B cell (primary cell): ENCODE measurements around the gene ADAMTS2. TPM values are rescaled to one million over a fixed set of nuclear protein-coding genes. Genes with fewer than 3 reads are reported as not detected.
"Not testable (repeated sequence)": the region's sequence is repeated elsewhere in the genome, so short reads cannot be mapped to it uniquely, and the experiment has no call there.

Source experiments
- ATAC-seq: fragments of 200-7000 bp; cut with Tn5 transposase; one replicate; pipeline ENCODE4 v1.10.0; 2021; ENCODE audit warnings: low read depth, mild to moderate bottlenecking, moderate number of reproducible peaks, moderate library complexity
- CTCF ChIA-PET: fragments of 350-600 bp; sonication (Branson Sonifier 250); formaldehyde crosslinking; loops from one replicate; lab custom pipeline; 2021; ENCODE audit warnings: antibody characterized with exemption, inconsistent platforms; lab: Charles Lee
- POLR2A ChIA-PET: fragments of 350-600 bp; sonication (Branson Sonifier 250); formaldehyde crosslinking; loops from one replicate; lab custom pipeline; 2021; ENCODE audit warnings: antibody characterized with exemption; lab: Charles Lee
- DNase-seq: peaks from one replicate; pipeline ENCODE4 v3.0.0; 2013
- H2AFZ ChIP-seq: 2 replicates; pipeline ENCODE4 v1.6.1; 2012; ENCODE audit warnings: mild to moderate bottlenecking, low read depth, low read length; ENCODE audit not compliant: insufficient read depth, poor library complexity, severe bottlenecking
- H3K27ac ChIP-seq, 2 donors: 1 replicate in 1 of 2; 2 replicates in 1 of 2; pipeline ENCODE4 v1.5.1; 2012 to 2013; ENCODE audit warnings: low read length in 2 of 2, mild to moderate bottlenecking in 2 of 2, moderate library complexity in 1 of 2
- H3K27me3 ChIP-seq, 4 experiments: fragments of 200-600 bp in 1 of 4; sonication (generic) in 1 of 4; replicated peaks in 1 of 4; 1 replicate in 2 of 4; 2 replicates in 2 of 4; pipeline versions ENCODE4 v1.6.1 to v1.7.0; 2013 to 2016; ENCODE audit warnings: low read length in 3 of 4, mild to moderate bottlenecking in 2 of 4, mixed read lengths in 1 of 4, moderate library complexity in 1 of 4; ENCODE audit not compliant: insufficient read depth in 4 of 4, control insufficient read depth in 3 of 4; ENCODE audit errors: control extremely low read depth in 1 of 4
- H3K36me3 ChIP-seq, 2 experiments: replicated peaks in 1 of 2; 1 replicate in 1 of 2; 2 replicates in 1 of 2; pipeline versions ENCODE4 v1.6.1 to v1.7.1; 2013; ENCODE audit warnings: low read length in 1 of 2; ENCODE audit not compliant: insufficient read depth in 2 of 2, control insufficient read depth in 1 of 2; ENCODE audit errors: control extremely low read depth in 1 of 2, extremely low read depth in 1 of 2
- H3K4me1 ChIP-seq, 2 donors: fragments of 200-600 bp in 1 of 2; sonication (generic) in 1 of 2; 1 replicate in 1 of 2; 2 replicates in 1 of 2; pipeline versions ENCODE4 v1.5.1 to v1.6.1; 2013 to 2017; ENCODE audit warnings: low read length in 2 of 2; ENCODE audit not compliant: control insufficient read depth in 2 of 2, insufficient read depth in 2 of 2
- H3K4me2 ChIP-seq: replicated peaks from 2 replicates; pipeline ENCODE3; 2012; ENCODE audit warnings: mild to moderate bottlenecking, low read depth, low read length; ENCODE audit not compliant: poor library complexity, severe bottlenecking
- H3K4me3 ChIP-seq, 5 experiments: fragments of 200-600 bp in 1 of 5; sonication (generic) in 1 of 5; 1 replicate in 3 of 5; 2 replicates in 2 of 5; pipeline versions ENCODE4 v1.5.1 to v1.7.0; 2011 to 2016; ENCODE audit warnings: low read length in 4 of 5, mild to moderate bottlenecking in 4 of 5, low read depth in 2 of 5, control low read depth in 1 of 5, moderate library complexity in 1 of 5; ENCODE audit not compliant: insufficient read depth in 1 of 5; ENCODE audit errors: control extremely low read depth in 1 of 5, extremely low read depth in 1 of 5
- H3K79me2 ChIP-seq: fragments of 200-600 bp; sonication (generic); one replicate; pipeline ENCODE4 v1.6.0; 2016; ENCODE audit warnings: low read length; ENCODE audit not compliant: control insufficient read depth, insufficient read depth
- H3K9ac ChIP-seq: fragments of 200-600 bp; sonication (generic); 2 replicates; pipeline ENCODE4 v1.6.1; 2017; ENCODE audit warnings: mild to moderate bottlenecking, low read length, moderate library complexity
- H3K9me3 ChIP-seq, 3 donors: one replicate each; pipeline versions ENCODE4 v1.6.1 to v1.7.1; 2013; ENCODE audit warnings: low read length in 2 of 3; ENCODE audit not compliant: control insufficient read depth in 2 of 3, insufficient read depth in 1 of 3; ENCODE audit errors: control extremely low read depth in 1 of 3
- H4K20me1 ChIP-seq: 2 replicates; pipeline ENCODE4 v1.6.0; 2012; ENCODE audit warnings: mild to moderate bottlenecking, low read length; ENCODE audit not compliant: insufficient read depth, control insufficient read depth, poor library complexity, severe bottlenecking
- H3K27ac Mint-ChIP-seq: one replicate; pipeline ENCODE4 v1.8.0; 2021; ENCODE audit warnings: mixed read lengths
- H3K27me3 Mint-ChIP-seq: one replicate; pipeline ENCODE4 v1.8.0; 2021; ENCODE audit warnings: mixed read lengths
- H3K4me1 Mint-ChIP-seq: one replicate; pipeline ENCODE4 v1.8.0; 2021; ENCODE audit warnings: mixed read lengths
- H3K4me3 Mint-ChIP-seq: one replicate; pipeline ENCODE4 v1.8.0; 2021; ENCODE audit warnings: mixed read lengths
- H3K9me3 Mint-ChIP-seq: one replicate; pipeline ENCODE4 v1.8.0; 2022; ENCODE audit warnings: mixed read lengths; ENCODE audit not compliant: insufficient read depth
- CTCF ChIP-seq: fragments of 200-600 bp; IDR thresholded peaks from one replicate; pipeline ENCODE4 v1.8.0; 2022; ENCODE audit warnings: antibody characterized with exemption, mild to moderate bottlenecking
- EZH2 ChIP-seq: IDR thresholded peaks from 2 replicates; pipeline ENCODE4 v1.6.1; 2012; ENCODE audit warnings: borderline replicate concordance, low read depth, mild to moderate bottlenecking, moderate library complexity, low read length; ENCODE audit not compliant: insufficient read depth, poor library complexity, severe bottlenecking
- WGBS: methylation state at CpG from one replicate; pipeline ENCODE4 v1.1.5; 2013; ENCODE audit warnings: missing lambda C conversion rate; ENCODE audit not compliant: insufficient coverage; 5-methylcytosine and 5-hydroxymethylcytosine counted together
- intact Hi-C: fragments of 100-400 bp; cut with micrococcal nuclease; formaldehyde crosslinking; loops from one replicate; pipeline ENCODE4 v1.10.0; 2022
- polyA plus RNA-seq: library from polyadenylated mRNA; depleted of rRNA; stranded (reverse); fragments of >200 nt; gene quantifications from 2 replicates; pipeline ENCODE4 v1.2.3, GENCODE V29; 2012
- total RNA-seq, 2 donors: library from RNA; stranded (reverse); fragments of 120-200 nt in 1 of 2; gene quantifications; 1 replicate in 1 of 2; 2 replicates in 1 of 2; pipeline versions ENCODE4 v1.2.3 to v1.2.4, GENCODE V29; 2013 to 2022

The ADAMTS2 gene
- total and polyA plus RNA-seq, 2 donors (not counting 1 experiment from before 2014, with no cell fraction given), result not detected

GRCh38 chr5:179111267-179112207, 233.7 kb downstream of the ADAMTS2 start:
- ChIA-PET POLR2A (no interaction called here), CTCF (no interaction called here)
- Mint-ChIP-seq H3K4me1 (no peaks in the 10 kb centered on the region), H3K27ac (no peak overlapping the region), H3K9me3 (peaks cover 11% of the 10 kb centered on the region), H3K4me3 (no peak overlapping the region), H3K27me3 (no peaks in the 10 kb centered on the region)
- H3K27ac ChIP-seq, result no peak overlapping the region
- no peak overlapping the region for H3K9ac ChIP-seq
- no peaks in the 10 kb centered on the region for H3K4me1 ChIP-seq
- H3K79me2 ChIP-seq, result no peaks in the 10 kb centered on the region
- TF ChIP-seq EZH2, result no peak
- no peak for TF ChIP-seq CTCF
- H4K20me1 ChIP-seq, result no peaks in the 10 kb centered on the region
- H3K9me3 ChIP-seq, result peaks cover 0 to 78% (median 12%) of the 10 kb centered on the region in 3 donors
- ATAC-seq (no peak), DNase-seq (no peak)
- no peak overlapping the region for H3K4me3 ChIP-seq
- intact Hi-C loops, result no loop called here
- H3K27me3 ChIP-seq, result peaks cover 0 to 2% (median 0%) of the 10 kb centered on the region in 4 experiments
- H3K36me3 ChIP-seq, result no peaks in the 10 kb centered on the region
- 91% methylated on average over 20 of the region's 21 CpGs for WGBS
- no peak overlapping the region for H2AFZ ChIP-seq
- H3K4me2 ChIP-seq, result no peak overlapping the region

DNA sequence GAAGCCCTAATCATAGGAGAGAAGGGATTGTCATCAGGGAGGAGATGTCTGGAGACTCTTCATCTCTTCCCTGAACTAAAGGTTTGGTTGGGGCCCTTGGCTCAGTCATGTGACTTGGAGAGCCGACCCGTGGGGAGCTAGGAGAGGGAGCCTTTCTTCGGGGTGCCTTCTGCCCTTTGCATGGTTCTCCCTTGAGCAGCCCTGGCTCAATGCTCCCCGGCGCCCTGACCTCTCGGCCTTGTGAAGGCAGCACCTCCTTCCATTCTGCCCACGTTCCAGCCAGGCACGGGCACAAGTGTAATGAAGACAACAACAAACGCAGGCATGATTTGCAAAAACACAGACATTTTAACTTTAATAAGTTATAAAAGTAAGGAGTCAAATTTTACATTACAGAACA, 234.7 kb downstream of the ADAMTS2 start:
- DNase-seq, result no peak
- Histone ChIP-seq H3K36me3 (no peaks in the 10 kb centered on the region), H3K4me1 (no peaks in the 10 kb centered on the region), H3K79me2 (no peaks in the 10 kb centered on the region), H3K9ac (no peak overlapping the region), H3K9me3 (peaks cover 0 to 68% (median 12%) of the 10 kb centered on the region in 3 donors), H3K27me3 (no peaks in the 10 kb centered on the region), H2AFZ (no peak overlapping the region), H4K20me1 (no peaks in the 10 kb centered on the region), H3K4me2 (no peak overlapping the region), H3K4me3 (no peak overlapping the region), H3K27ac (no peak overlapping the region)
- intact Hi-C loops, result no loop called here
- ATAC-seq, result no peak
- H3K9me3 Mint-ChIP-seq, result peaks cover 11% of the 10 kb centered on the region
- H3K27me3 Mint-ChIP-seq, result no peaks in the 10 kb centered on the region
- ChIA-PET CTCF (no interaction called here), POLR2A (no interaction called here)
- H3K4me1 Mint-ChIP-seq, result no peaks in the 10 kb centered on the region
- 88% methylated on average over 7 of the region's 9 CpGs for WGBS
- TF ChIP-seq CTCF, result no peak
- no peak for TF ChIP-seq EZH2
- no peak overlapping the region for H3K27ac Mint-ChIP-seq
- H3K4me3 Mint-ChIP-seq, result no peak overlapping the region

DNA sequence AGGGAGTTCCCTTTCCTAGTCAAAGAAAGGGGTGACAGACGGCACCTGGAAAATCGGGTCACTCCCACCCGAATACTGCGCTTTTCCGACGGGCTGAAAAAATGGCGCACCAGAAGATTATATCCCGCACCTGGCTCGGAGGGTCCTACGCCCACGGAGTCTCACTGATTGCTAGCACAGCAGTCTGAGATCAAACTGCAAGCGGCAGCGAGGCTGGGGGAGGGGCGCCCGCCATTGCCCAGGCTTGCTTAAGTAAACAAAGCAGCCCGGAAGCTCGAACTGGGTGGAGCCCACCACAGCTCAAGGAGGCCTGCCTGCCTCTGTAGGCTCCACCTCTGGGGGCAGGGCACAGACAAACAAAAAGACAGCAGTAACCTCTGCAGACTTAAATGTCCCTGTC, 244.0 kb downstream of the ADAMTS2 start:
- H3K27ac Mint-ChIP-seq, DNase-seq, H3K4me3 ChIP-seq, H3K27me3 Mint-ChIP-seq, CTCF ChIA-PET, H3K4me2 ChIP-seq, H3K79me2 ChIP-seq, H3K27me3 ChIP-seq, H3K36me3 ChIP-seq, H3K4me1 ChIP-seq, intact Hi-C loops, H2AFZ ChIP-seq, H4K20me1 ChIP-seq, H3K4me1 Mint-ChIP-seq, H3K4me3 Mint-ChIP-seq, ATAC-seq, H3K9me3 Mint-ChIP-seq, H3K9ac ChIP-seq, H3K27ac ChIP-seq, POLR2A ChIA-PET: not testable (repeated sequence)
- WGBS, result 97% methylated on average over 11 of the region's 17 CpGs
- peaks cover 4 to 36% (median 20%) of the 10 kb centered on the region in 3 donors for H3K9me3 ChIP-seq
